IMR-90 (cell line): ENCODE results near the gene MYPOP. TPM values are rescaled to one million over a fixed set of nuclear protein-coding genes. Genes with fewer than 3 reads are reported as not detected.

Experiments
- ATAC-seq: fragments of 200-7000 bp; cut with Tn5 transposase; 2 replicates; pipeline ENCODE4 v1.9.1; 2020; ENCODE audit warnings: low read depth, mild to moderate bottlenecking, moderate library complexity
- BruUV-seq: library from RNA; stranded (reverse); fragments of 400-500 nt; replicated peaks from 2 replicates; lab custom pipeline; 2021; lab: Mats Ljungman, UMichigan
- CTCF ChIA-PET: fragments of 300-600 bp; formaldehyde crosslinking; extraction: SDS; loops from one replicate; lab custom pipeline; 2021; ENCODE audit warnings: antibody characterized with exemption; lab: Yijun Ruan, JAX
- POLR2A ChIA-PET: fragments of 300-600 bp; sonication (Branson Sonifier 250); formaldehyde crosslinking; loops from one replicate; lab custom pipeline; 2022; ENCODE audit warnings: antibody characterized with exemption; ENCODE audit not compliant: unreplicated experiment; lab: Charles Lee
- DNase-seq: peaks from one replicate; pipeline ENCODE4 v3.0.0; 2013
- H2AFZ ChIP-seq: replicated peaks from 2 replicates; pipeline ENCODE3; 2013; ENCODE audit warnings: low read length, mild to moderate bottlenecking; ENCODE audit not compliant: poor library complexity
- H2AK5ac ChIP-seq: 2 replicates; pipeline ENCODE4 v1.6.1; 2013; ENCODE audit warnings: low read depth, low read length, inconsistent platforms
- H2AK9ac ChIP-seq: replicated peaks from 2 replicates; pipeline ENCODE3; 2013; ENCODE audit warnings: mild to moderate bottlenecking, low read depth, low read length, moderate library complexity; ENCODE audit not compliant: poor library complexity
- H2BK120ac ChIP-seq: 2 replicates; pipeline ENCODE4 v1.6.1; 2013; ENCODE audit warnings: low read depth, low read length, inconsistent platforms
- H2BK15ac ChIP-seq: 3 replicates; pipeline ENCODE4 v1.6.1; 2013; ENCODE audit warnings: low read depth, low read length, inconsistent platforms
- H2BK20ac ChIP-seq: 2 replicates; pipeline ENCODE4 v1.6.1; 2013; ENCODE audit warnings: low read depth, mild to moderate bottlenecking, inconsistent platforms, low read length, moderate library complexity
- H2BK5ac ChIP-seq: 2 replicates; pipeline ENCODE4 v1.6.1; 2013; ENCODE audit warnings: mild to moderate bottlenecking, low read depth, low read length, inconsistent platforms; ENCODE audit not compliant: poor library complexity, severe bottlenecking
- H3K14ac ChIP-seq: replicated peaks from 2 replicates; pipeline ENCODE4 v1.6.1; 2013; ENCODE audit warnings: low read depth, low read length, inconsistent platforms
- H3K18ac ChIP-seq: 2 replicates; pipeline ENCODE4 v1.6.1; 2013; ENCODE audit warnings: low read depth, low read length, control low read depth
- H3K23ac ChIP-seq: 2 replicates; pipeline ENCODE4 v1.6.1; 2013; ENCODE audit warnings: low read depth, low read length, inconsistent platforms
- H3K27ac ChIP-seq: 2 replicates; pipeline ENCODE4 v1.5.1; 2013; ENCODE audit warnings: mild to moderate bottlenecking, control low read depth, low read length; ENCODE audit not compliant: insufficient read depth
- H3K27me3 ChIP-seq: 2 replicates; pipeline ENCODE4 v1.6.1; 2013; ENCODE audit warnings: low read length; ENCODE audit not compliant: control insufficient read depth, insufficient read depth
- H3K36me3 ChIP-seq: 2 replicates; pipeline ENCODE4 v1.6.1; 2013; ENCODE audit warnings: low read length, mixed read lengths; ENCODE audit not compliant: control insufficient read depth, insufficient read depth
- H3K4ac ChIP-seq: 2 replicates; pipeline ENCODE4 v1.6.1; 2013; ENCODE audit warnings: low read depth, low read length, inconsistent platforms
- H3K4me1 ChIP-seq: 2 replicates; pipeline ENCODE4 v1.6.1; 2013; ENCODE audit warnings: low read length, mixed read lengths; ENCODE audit not compliant: control insufficient read depth, insufficient read depth
- H3K4me2 ChIP-seq: 2 replicates; pipeline ENCODE4 v1.6.1; 2013; ENCODE audit warnings: low read depth, mild to moderate bottlenecking, control low read depth, low read length, moderate library complexity
- H3K4me3 ChIP-seq: 2 replicates; pipeline ENCODE4 v1.5.1; 2013; ENCODE audit warnings: low read depth, mild to moderate bottlenecking, control low read depth, low read length, moderate library complexity; ENCODE audit not compliant: insufficient read depth
- H3K56ac ChIP-seq: 2 replicates; pipeline ENCODE4 v1.6.1; 2013; ENCODE audit warnings: low read length, inconsistent platforms; ENCODE audit not compliant: insufficient read depth; ENCODE audit errors: extremely low read depth
- H3K79me1 ChIP-seq, 2 experiments: 2 replicates each; pipeline ENCODE4 v1.6.1; 2013; ENCODE audit warnings: low read length in 2 of 2, inconsistent platforms in 1 of 2, low read depth in 1 of 2
- H3K9ac ChIP-seq: 2 replicates; pipeline ENCODE4 v1.6.1; 2013; ENCODE audit warnings: low read depth, low read length, control low read depth
- H3K9me1 ChIP-seq: 2 replicates; pipeline ENCODE4 v1.6.1; 2013; ENCODE audit warnings: low read length, inconsistent platforms; ENCODE audit not compliant: insufficient read depth
- H3K9me3 ChIP-seq: 2 replicates; pipeline ENCODE4 v1.6.1; 2013; ENCODE audit warnings: low read length; ENCODE audit not compliant: control insufficient read depth, insufficient read depth
- H4K20me1 ChIP-seq: 2 replicates; pipeline ENCODE4 v1.6.1; 2013; ENCODE audit warnings: low read length, inconsistent platforms; ENCODE audit not compliant: insufficient read depth
- H4K5ac ChIP-seq: 2 replicates; pipeline ENCODE4 v1.6.1; 2013; ENCODE audit warnings: mild to moderate bottlenecking, low read depth, low read length, control low read depth
- H4K8ac ChIP-seq, 2 experiments: 2 replicates each; pipeline ENCODE4 v1.6.1; 2013; ENCODE audit warnings: low read depth in 2 of 2, low read length in 2 of 2, control low read depth in 1 of 2, inconsistent platforms in 1 of 2
- H4K91ac ChIP-seq: 2 replicates; pipeline ENCODE4 v1.6.1; 2013; ENCODE audit warnings: low read depth, low read length, inconsistent platforms; ENCODE audit not compliant: insufficient read depth
- CEBPB ChIP-seq: IDR thresholded peaks from 2 replicates; pipeline ENCODE4 v1.6.1; 2012; ENCODE audit warnings: low read depth, low read length, improper control_type of control experiment
- CHD1 ChIP-seq: IDR thresholded peaks from 2 replicates; pipeline ENCODE4 v1.6.1; 2012; ENCODE audit warnings: low read depth, low read length, improper control_type of control experiment
- MAZ ChIP-seq: IDR thresholded peaks from 2 replicates; pipeline ENCODE4 v1.6.1; 2012; ENCODE audit warnings: low read depth, mild to moderate bottlenecking, low read length, improper control_type of control experiment, moderate library complexity, borderline replicate concordance
- MXI1 ChIP-seq: IDR thresholded peaks from 2 replicates; pipeline ENCODE4 v1.6.1; 2012; ENCODE audit warnings: low read depth, mild to moderate bottlenecking, low read length, moderate library complexity, borderline replicate concordance
- POLR2A ChIP-seq: IDR thresholded peaks from 2 replicates; pipeline ENCODE4 v1.6.1; 2012; ENCODE audit warnings: mild to moderate bottlenecking, low read depth, low read length
- SMC3 ChIP-seq: fragments of 150-350 bp; IDR thresholded peaks from 2 replicates; pipeline ENCODE4 v1.6.1; 2016; ENCODE audit warnings: low read depth, mild to moderate bottlenecking, antibody characterized with exemption, low read length, moderate library complexity
- whole genome bisulfite sequencing, 2 experiments: methylation state at CpG; one replicate each; pipeline versions ENCODE4 v1.1.5 to v1.1.7; 2013; ENCODE audit warnings: missing lambda C conversion rate in 2 of 2; ENCODE audit not compliant: insufficient read length in 1 of 2; ENCODE audit errors: extremely low coverage in 2 of 2; 5-methylcytosine and 5-hydroxymethylcytosine counted together
- dilution Hi-C: fragments of 300-500 bp; cut with HindIII; formaldehyde crosslinking; loops from one replicate; pipeline ENCODE4 v1.14.3; 2018; ENCODE audit warnings: low sequenced_read_pairs; ENCODE audit not compliant: unreplicated experiment
- in situ Hi-C: fragments of 300-500 bp; cut with MboI; formaldehyde crosslinking; loops from 3 replicates; pipeline ENCODE4 v1.14.3; 2019; ENCODE audit warnings: low sequenced_read_pairs, inconsistent platforms, mixed read lengths
- intact Hi-C: fragments of 100-400 bp; cut with micrococcal nuclease; formaldehyde crosslinking; loops from 2 replicates; pipeline ENCODE4 v1.10.0; 2022
- polyA plus RNA-seq, 3 experiments: library from polyadenylated mRNA; depleted of rRNA; stranded (reverse); fragments of >200 nt; gene quantifications; 2 replicates each; pipeline ENCODE4 v1.2.3, GENCODE V29; 2012; ENCODE audit warnings: low replicate concordance in 1 of 3
- total RNA-seq: library from RNA; depleted of rRNA; stranded (reverse); fragments of >200 nt; gene quantifications from 2 replicates; pipeline ENCODE4 v1.2.3, GENCODE V29; 2012
- TF ChIP-seq, protein P1 (sequence below): fragments of 150-350 bp; IDR thresholded peaks from 2 replicates; pipeline ENCODE4 v1.6.1; 2017; ENCODE audit warnings: mild to moderate bottlenecking, antibody characterized with exemption, low read length, low read depth
- TF ChIP-seq, protein P2 (sequence below): fragments of 150-350 bp; IDR thresholded peaks from 2 replicates; pipeline ENCODE4 v1.6.1; 2016; ENCODE audit warnings: low read depth, mild to moderate bottlenecking, low read length, moderate library complexity, borderline replicate concordance

The MYPOP gene
- total and polyA plus RNA-seq, 2 of the 4 experiments (the other 2 are of a cell fraction), result 0.36 to 2.8 TPM

DNA sequence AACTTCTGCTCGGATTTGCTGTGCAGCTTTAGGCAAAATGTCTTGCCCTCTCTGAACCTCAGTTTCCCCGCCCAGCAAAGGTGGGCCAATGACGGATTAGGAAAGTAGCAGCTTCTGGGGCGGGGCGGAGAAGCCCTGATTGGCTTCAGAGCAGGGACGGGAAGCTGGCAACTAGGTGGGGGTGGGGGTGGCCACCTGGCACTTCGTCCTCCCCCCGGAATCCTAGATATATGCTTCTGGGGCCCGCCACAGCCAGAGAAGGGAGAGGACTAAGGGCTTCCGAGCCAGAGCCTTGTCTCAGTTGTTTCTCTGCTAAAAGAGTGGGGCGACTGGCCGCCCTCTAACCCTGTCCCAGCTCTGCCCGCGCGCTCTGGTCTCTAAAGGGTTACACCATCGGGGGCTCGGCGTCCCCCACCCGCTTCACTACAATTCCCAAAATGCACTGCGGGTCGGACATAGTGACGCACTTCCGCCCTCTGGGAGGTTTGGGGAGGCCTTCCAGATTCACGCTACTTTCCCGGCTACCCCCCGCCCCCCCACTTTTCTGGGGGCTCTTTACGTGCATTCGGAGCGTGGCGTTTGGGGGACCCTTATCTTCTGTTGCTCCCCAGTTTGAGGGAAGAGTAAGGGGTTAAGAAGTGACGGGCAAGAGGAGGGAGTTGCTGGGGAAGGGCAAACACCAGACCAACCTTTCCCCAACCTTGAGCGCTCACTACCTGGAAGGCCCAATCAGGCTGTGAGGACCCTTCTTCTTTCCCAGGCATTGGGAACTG lies 15.8 kb downstream of the MYPOP start:
- peak overlapping the region; percentile 74 for H3K4me3 ChIP-seq
- dilution Hi-C loops (no loop called here), in situ Hi-C loops (no loop called here), intact Hi-C loops (loop anchor here (2.0 to 5.0 kb wide), 2 partner anchors 24 to 111 kb away; partner anchors contain the start of genes CCDC61 and SYMPK)
- 0% methylated on average over 7 of the region's 32 CpGs; no CpG with 5 or more reads in 1 of the 2 experiments for WGBS, 2 experiments
- peaks cover 6% of the 10 kb centered on the region; the same call in 1 of the 2 replicates for H3K9me1 ChIP-seq
- peak overlapping the region; percentile 75 for H3K56ac ChIP-seq
- peaks cover 10% of the 10 kb centered on the region for H3K4me1 ChIP-seq
- H2BK20ac ChIP-seq, result no peak overlapping the region; the same call in 1 of the 2 replicates
- H4K8ac ChIP-seq, result peak overlapping the region; percentile 99 to 100
- H4K5ac ChIP-seq, result peak overlapping the region; percentile 86
- H2BK120ac ChIP-seq, result peak overlapping the region; percentile 75
- H3K79me1 ChIP-seq, result peaks cover 8 to 30% of the 10 kb centered on the region in 2 experiments
- peak overlapping the region; percentile 68 for H3K18ac ChIP-seq
- TF ChIP-seq, protein P1, sequence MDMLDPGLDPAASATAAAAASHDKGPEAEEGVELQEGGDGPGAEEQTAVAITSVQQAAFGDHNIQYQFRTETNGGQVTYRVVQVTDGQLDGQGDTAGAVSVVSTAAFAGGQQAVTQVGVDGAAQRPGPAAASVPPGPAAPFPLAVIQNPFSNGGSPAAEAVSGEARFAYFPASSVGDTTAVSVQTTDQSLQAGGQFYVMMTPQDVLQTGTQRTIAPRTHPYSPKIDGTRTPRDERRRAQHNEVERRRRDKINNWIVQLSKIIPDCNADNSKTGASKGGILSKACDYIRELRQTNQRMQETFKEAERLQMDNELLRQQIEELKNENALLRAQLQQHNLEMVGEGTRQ, result no peak
- TF ChIP-seq POLR2A (peak; percentile 30; the same call in 1 of the 2 replicates), MAZ (peak; percentile 97; the same call in 1 of the 2 replicates), MXI1 (0 out of 2 replicates have a peak, but pooled peaks have one; percentile 17), CHD1 (peak; percentile 76), SMC3 (0 out of 2 replicates have a peak, but pooled peaks have one; percentile 3), CEBPB (0 out of 2 replicates have a peak, but pooled peaks have one; percentile 19)
- TF ChIP-seq, protein P2, sequence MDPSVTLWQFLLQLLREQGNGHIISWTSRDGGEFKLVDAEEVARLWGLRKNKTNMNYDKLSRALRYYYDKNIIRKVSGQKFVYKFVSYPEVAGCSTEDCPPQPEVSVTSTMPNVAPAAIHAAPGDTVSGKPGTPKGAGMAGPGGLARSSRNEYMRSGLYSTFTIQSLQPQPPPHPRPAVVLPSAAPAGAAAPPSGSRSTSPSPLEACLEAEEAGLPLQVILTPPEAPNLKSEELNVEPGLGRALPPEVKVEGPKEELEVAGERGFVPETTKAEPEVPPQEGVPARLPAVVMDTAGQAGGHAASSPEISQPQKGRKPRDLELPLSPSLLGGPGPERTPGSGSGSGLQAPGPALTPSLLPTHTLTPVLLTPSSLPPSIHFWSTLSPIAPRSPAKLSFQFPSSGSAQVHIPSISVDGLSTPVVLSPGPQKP, result no peak
- H2BK5ac ChIP-seq, result peak overlapping the region; percentile 86
- peak overlapping the region; percentile 98 for H3K14ac ChIP-seq
- peaks cover 8% of the 10 kb centered on the region; the same call in 1 of the 2 replicates for H3K36me3 ChIP-seq
- no peaks in the 10 kb centered on the region for H3K27me3 ChIP-seq
- peak overlapping the region; percentile 97 for H3K4ac ChIP-seq
- peak; percentile 79 for ATAC-seq
- H3K9me3 ChIP-seq, result no peaks in the 10 kb centered on the region
- H3K9ac ChIP-seq, result peak overlapping the region; percentile 89
- H4K20me1 ChIP-seq, result peaks cover 15% of the 10 kb centered on the region
- ChIA-PET CTCF (no interaction called here), POLR2A (no interaction called here)
- H4K91ac ChIP-seq, result peak overlapping the region; percentile 97
- DNase-seq, result peak; percentile 92
- peak overlapping the region; percentile 93 for H2AK9ac ChIP-seq
- H3K4me2 ChIP-seq, result peak overlapping the region; percentile 86
- peak overlapping the region; percentile 95 for H2AFZ ChIP-seq
- peak overlapping the region; percentile 92 for H3K27ac ChIP-seq
- H2AK5ac ChIP-seq, result peak overlapping the region; percentile 85
- peak overlapping the region; percentile 55; the same call in 1 of the 3 replicates for H2BK15ac ChIP-seq
- peak overlapping the region; percentile 65 for H3K23ac ChIP-seq
- BruUV-seq, result no TSS peak
